ENCODE measurements around the gene SNED1. TPM values are rescaled to one million over a fixed set of nuclear protein-coding genes. Genes with fewer than 3 reads are reported as not detected.

The SNED1 gene
- total and polyA plus RNA-seq, 9 of the 15 experiments (the other 6 are each of a cell fraction or from before 2014, with no cell fraction given): 0.03 to 0.07 (median 0.05) TPM; not detected in 5

DNA sequence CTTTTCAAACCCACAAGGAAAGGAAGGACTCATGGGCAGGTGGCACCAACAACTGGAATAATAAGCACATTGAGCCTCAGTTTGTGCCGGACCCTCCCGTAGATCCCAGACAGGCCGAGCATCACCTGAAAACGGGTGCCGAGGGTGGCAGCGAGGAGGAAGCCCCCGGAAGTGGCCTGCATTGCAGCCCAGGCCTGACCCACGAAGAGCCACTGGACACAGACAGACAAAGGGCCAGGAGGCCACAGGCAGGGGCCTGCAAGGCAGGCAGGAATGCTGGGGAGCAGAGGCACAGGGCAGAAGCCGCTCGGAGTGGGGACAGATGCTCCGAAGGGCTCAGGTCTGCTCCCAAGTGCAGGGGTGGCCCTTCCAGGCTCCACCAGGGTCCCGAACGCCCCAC, 71.9 kb downstream of the SNED1 start (continued):
- TF ChIP-seq SREBF1 (IDR thresholded peaks at IDR 0.05; ENCODE audit: borderline replicate concordance, low read depth, low read length): no peak

DNA sequence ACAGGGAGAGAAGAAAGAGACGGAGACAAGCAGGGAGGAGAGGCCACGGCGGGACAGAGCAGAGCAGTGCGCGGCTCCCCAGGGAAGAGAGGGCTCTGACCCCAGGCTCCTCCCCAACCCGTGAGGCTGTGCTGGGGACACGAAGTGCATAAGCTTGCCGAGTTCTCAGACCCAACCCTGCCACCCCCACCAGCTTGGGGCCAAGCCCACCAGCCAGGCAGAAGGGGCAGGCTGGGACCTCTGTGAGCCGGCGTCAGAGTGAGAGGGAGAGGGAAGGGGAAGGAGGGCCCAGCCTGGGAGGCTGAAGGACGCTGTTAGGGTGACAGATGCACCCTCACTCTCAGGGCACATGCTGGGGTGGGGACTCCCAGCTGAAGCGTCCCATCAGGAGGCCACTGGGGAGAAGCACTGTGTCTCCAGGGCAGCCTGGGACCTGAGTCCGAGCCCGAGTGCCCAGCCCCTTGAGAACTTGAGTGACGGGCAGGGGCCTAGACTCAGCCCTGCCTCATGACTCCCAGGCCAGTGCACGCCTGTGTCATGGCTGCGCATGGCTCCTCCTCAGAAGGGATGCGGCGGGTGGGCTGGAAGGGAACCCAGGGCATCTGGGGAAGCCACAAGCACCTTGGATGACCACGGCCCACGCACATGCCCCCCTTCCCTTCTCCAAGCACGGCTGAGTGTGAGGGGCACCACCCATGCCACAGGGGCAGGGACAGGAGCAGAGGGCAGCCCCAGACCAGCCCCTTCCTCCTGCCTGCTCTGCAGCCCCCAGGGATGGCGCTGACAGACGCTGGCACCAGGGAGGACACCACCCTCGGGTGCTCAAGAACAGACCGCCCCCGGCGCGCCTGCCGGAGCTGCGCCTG, 72.6 kb downstream of the SNED1 start:
- Histone ChIP-seq H3K9me3 (replicated peaks; ENCODE audit: control insufficient read depth, insufficient read depth, low read depth, low read length) (no peaks in the 10 kb centered on the region), H2AFZ (ENCODE audit: low read depth, low read length) (no peak overlapping the region), H3K9me1 (ENCODE audit: control insufficient read depth, insufficient read depth, low read length) (no peaks in the 10 kb centered on the region), H3K4me2 (ENCODE audit: insufficient read depth, low read length) (no peak overlapping the region), H3K27ac (ENCODE audit: extremely low read depth, low read depth, low read length) (no peak overlapping the region), H3K4me1 (replicated peaks in 1 of 2; ENCODE audit: control insufficient read depth in 2 of 2, insufficient read depth in 2 of 2, low read length in 2 of 2) (peaks cover 0 to 25% of the 10 kb centered on the region in 2 experiments; a peak in 2 of 5 replicates), H3K36me3 (ENCODE audit: control insufficient read depth, insufficient read depth, low read length) (no peaks in the 10 kb centered on the region), H4K20me1 (replicated peaks; ENCODE audit: control insufficient read depth, insufficient read depth, low read length) (0 out of 2 replicates have a peak, but pooled peaks cover 6% of the 10 kb centered on the region), H3K27me3 (ENCODE audit: control insufficient read depth in 2 of 2, insufficient read depth in 2 of 2, low read length in 2 of 2) (peaks cover 12 to 62% of the 10 kb centered on the region in 2 experiments; a peak in 3 of 5 replicates), H3K79me2 (ENCODE audit: control insufficient read depth, insufficient read depth, low read length) (no peaks in the 10 kb centered on the region), H3K4me3 (no peak overlapping the region), H3K9ac (ENCODE audit: insufficient read depth in 1 of 2, low read depth in 2 of 2, low read length in 2 of 2) (no peak overlapping the region)
- no peak for TF ChIP-seq GABPA (tag; conservative IDR thresholded peaks at IDR 0.05; ENCODE audit: low read depth)
- TF ChIP-seq PML (IDR thresholded peaks at IDR 0.05; ENCODE audit: low read length): no peak
- TF ChIP-seq ZNF23 (CRISPR knock-in tag; IDR thresholded peaks at IDR 0.05): no peak
- no peak for TF ChIP-seq HMGN3 (IDR thresholded peaks at IDR 0.05; ENCODE audit: borderline replicate concordance, extremely low read depth, insufficient read length, low read depth, low read length)
- TF ChIP-seq TBL1XR1 (IDR thresholded peaks at IDR 0.05; ENCODE audit: low read length in 2 of 2): no peak
- TF ChIP-seq ZC3H8 (IDR thresholded peaks at IDR 0.05): no peak
- TF ChIP-seq CHD2 (IDR thresholded peaks at IDR 0.05; ENCODE audit: low read depth, low read length): no peak
- TF ChIP-seq, protein P1, sequence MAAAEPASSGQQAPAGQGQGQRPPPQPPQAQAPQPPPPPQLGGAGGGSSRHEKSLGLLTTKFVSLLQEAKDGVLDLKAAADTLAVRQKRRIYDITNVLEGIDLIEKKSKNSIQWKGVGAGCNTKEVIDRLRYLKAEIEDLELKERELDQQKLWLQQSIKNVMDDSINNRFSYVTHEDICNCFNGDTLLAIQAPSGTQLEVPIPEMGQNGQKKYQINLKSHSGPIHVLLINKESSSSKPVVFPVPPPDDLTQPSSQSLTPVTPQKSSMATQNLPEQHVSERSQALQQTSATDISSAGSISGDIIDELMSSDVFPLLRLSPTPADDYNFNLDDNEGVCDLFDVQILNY (CRISPR knock-in tag; IDR thresholded peaks at IDR 0.05): no peak
- no peak for TF ChIP-seq PCBP2 (IDR thresholded peaks at IDR 0.05; ENCODE audit: low read depth, low read length, poor library complexity, severe bottlenecking)
- TF ChIP-seq GATAD2B (IDR thresholded peaks at IDR 0.05; ENCODE audit: borderline replicate concordance): no peak
- TF ChIP-seq, protein P2, sequence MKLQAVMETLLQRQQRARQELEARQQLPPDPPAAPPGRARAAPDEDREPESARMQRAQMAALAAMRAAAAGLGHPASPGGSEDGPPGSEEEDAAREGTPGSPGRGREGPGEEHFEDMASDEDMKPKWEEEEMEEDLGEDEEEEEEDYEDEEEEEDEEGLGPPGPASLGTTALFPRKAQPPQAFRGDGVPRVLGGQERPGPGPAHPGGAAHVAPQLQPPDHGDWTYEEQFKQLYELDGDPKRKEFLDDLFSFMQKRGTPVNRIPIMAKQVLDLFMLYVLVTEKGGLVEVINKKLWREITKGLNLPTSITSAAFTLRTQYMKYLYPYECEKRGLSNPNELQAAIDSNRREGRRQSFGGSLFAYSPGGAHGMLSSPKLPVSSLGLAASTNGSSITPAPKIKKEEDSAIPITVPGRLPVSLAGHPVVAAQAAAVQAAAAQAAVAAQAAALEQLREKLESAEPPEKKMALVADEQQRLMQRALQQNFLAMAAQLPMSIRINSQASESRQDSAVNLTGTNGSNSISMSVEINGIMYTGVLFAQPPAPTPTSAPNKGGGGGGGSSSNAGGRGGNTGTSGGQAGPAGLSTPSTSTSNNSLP (IDR thresholded peaks at IDR 0.05; ENCODE audit: borderline replicate concordance, low read depth, low read length): no peak
- TF ChIP-seq, protein P3, sequence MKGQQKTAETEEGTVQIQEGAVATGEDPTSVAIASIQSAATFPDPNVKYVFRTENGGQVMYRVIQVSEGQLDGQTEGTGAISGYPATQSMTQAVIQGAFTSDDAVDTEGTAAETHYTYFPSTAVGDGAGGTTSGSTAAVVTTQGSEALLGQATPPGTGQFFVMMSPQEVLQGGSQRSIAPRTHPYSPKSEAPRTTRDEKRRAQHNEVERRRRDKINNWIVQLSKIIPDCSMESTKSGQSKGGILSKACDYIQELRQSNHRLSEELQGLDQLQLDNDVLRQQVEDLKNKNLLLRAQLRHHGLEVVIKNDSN (CRISPR knock-in tag; IDR thresholded peaks at IDR 0.05): no peak
- ChIA-PET CTCF (ENCODE audit: low intra/inter-chr PET ratio) (no interaction called here), POLR2A (no interaction called here)
- DNase-seq (ENCODE audit: extremely low read depth in 1 of 4, low spot score in 3 of 4) (no peak), FAIRE-seq (no peak), ATAC-seq (no peak)
- 9% methylated on average over 8 of the region's 31 CpGs for WGBS (ENCODE audit: insufficient coverage, low coverage, missing lambda C conversion rate)
- intact Hi-C loops (cut with micrococcal nuclease) (loop anchor here (10.0 kb wide), 1 partner anchor 156 kb away; no protein-coding TSS in a partner anchor), in situ Hi-C loops (cut with MboI) (no loop called here)
- BruUV-seq (replicated peaks): no TSS peak
